H1 (cell line): ENCODE results near the gene BRD7. TPM values are rescaled to one million over a fixed set of nuclear protein-coding genes. Genes with fewer than 3 reads are reported as not detected.

Source experiments
- CTCF ChIA-PET: fragments of 300-600 bp; sonication (Branson Sonifier 250); formaldehyde crosslinking; loops from one replicate; lab custom pipeline; 2021; ENCODE audit not compliant: partially characterized antibody; lab: Charles Lee
- POLR2A ChIA-PET: fragments of 300-600 bp; sonication (Branson Sonifier 250); formaldehyde crosslinking; loops from one replicate; lab custom pipeline; 2021; ENCODE audit warnings: inconsistent platforms; ENCODE audit not compliant: partially characterized antibody; lab: Charles Lee
- DNase-seq, 2 experiments: peaks; one replicate each; pipeline versions ENCODE4 v3.0.0 to v3.0.0-alpha.2; 2010 to 2022; ENCODE audit warnings: low spot score in 2 of 2, low read depth in 1 of 2, mixed read lengths in 1 of 2
- FAIRE-seq: peaks from 2 replicates; lab custom pipeline; 2011; peaks lifted over from hg19 to GRCh38; lab: Jason Lieb, UNC
- H2AFZ ChIP-seq: 2 replicates; pipeline ENCODE4 v1.8.1; 2012; ENCODE audit warnings: low read length, inconsistent platforms
- H2AK5ac ChIP-seq: 2 replicates; pipeline ENCODE4 v1.6.1; 2013; ENCODE audit warnings: low read depth, low read length
- H2BK120ac ChIP-seq: replicated peaks from 2 replicates; pipeline ENCODE3; 2013; ENCODE audit warnings: low read depth, low read length, inconsistent platforms
- H2BK12ac ChIP-seq: 2 replicates; pipeline ENCODE4 v1.6.1; 2013; ENCODE audit warnings: low read depth, low read length
- H2BK15ac ChIP-seq: 2 replicates; pipeline ENCODE4 v1.6.1; 2013; ENCODE audit warnings: low read length
- H2BK20ac ChIP-seq: 2 replicates; pipeline ENCODE4 v1.6.1; 2013; ENCODE audit warnings: low read length
- H2BK5ac ChIP-seq: 2 replicates; pipeline ENCODE4 v1.6.1; 2013; ENCODE audit warnings: low read depth, low read length
- H3K14ac ChIP-seq: 2 replicates; pipeline ENCODE4 v1.6.1; 2013; ENCODE audit warnings: inconsistent platforms; ENCODE audit not compliant: insufficient read length
- H3K18ac ChIP-seq: 2 replicates; pipeline ENCODE4 v1.6.1; 2013; ENCODE audit warnings: low read length; ENCODE audit errors: extremely low read depth
- H3K23ac ChIP-seq: 2 replicates; pipeline ENCODE4 v1.6.1; 2013; ENCODE audit warnings: inconsistent platforms; ENCODE audit not compliant: insufficient read length
- H3K23me2 ChIP-seq: 2 replicates; pipeline ENCODE4 v1.6.1; 2013; ENCODE audit warnings: low read depth, low read length
- H3K27ac ChIP-seq: 2 replicates; pipeline ENCODE4 v1.6.1; 2011; ENCODE audit warnings: low read depth, low read length, inconsistent platforms
- H3K27me3 ChIP-seq, 4 experiments: replicated peaks in 1 of 4; 1 replicate in 1 of 4; 2 replicates in 3 of 4; pipeline versions ENCODE4 v1.6.1 to v1.8.1; 2011 to 2013; ENCODE audit warnings: low read length in 3 of 4, mild to moderate bottlenecking in 3 of 4, inconsistent platforms in 2 of 4, mixed read lengths in 2 of 4, moderate library complexity in 1 of 4; ENCODE audit not compliant: control insufficient read depth in 3 of 4, insufficient read depth in 3 of 4; ENCODE audit errors: extremely low read depth in 1 of 4
- H3K36me3 ChIP-seq, 4 experiments: 2 replicates each; pipeline versions ENCODE4 v1.6.1 to v1.8.1; 2011 to 2013; ENCODE audit warnings: mild to moderate bottlenecking in 4 of 4, low read length in 3 of 4, moderate library complexity in 2 of 4, control low read depth in 1 of 4, inconsistent platforms in 1 of 4; ENCODE audit not compliant: insufficient read depth in 4 of 4, control insufficient read depth in 2 of 4
- H3K4ac ChIP-seq: replicated peaks from 2 replicates; pipeline ENCODE3; 2013; ENCODE audit warnings: low read length, low read depth, mixed read lengths, inconsistent platforms; ENCODE audit not compliant: insufficient read length
- H3K4me1 ChIP-seq, 4 experiments: replicated peaks in 1 of 4; 1 replicate in 1 of 4; 2 replicates in 3 of 4; pipeline versions ENCODE4 v1.6.1 to v1.8.1; 2011 to 2013; ENCODE audit warnings: low read length in 3 of 4, inconsistent platforms in 2 of 4, mixed read lengths in 1 of 4; ENCODE audit not compliant: insufficient read depth in 4 of 4, control insufficient read depth in 3 of 4
- H3K4me2 ChIP-seq, 2 experiments: 2 replicates each; pipeline versions ENCODE4 v1.6.1 to v1.8.1; 2011 to 2013; ENCODE audit warnings: low read depth in 2 of 2, low read length in 2 of 2, control low read depth in 1 of 2, inconsistent platforms in 1 of 2, mild to moderate bottlenecking in 1 of 2; ENCODE audit not compliant: insufficient read depth in 1 of 2
- H3K4me3 ChIP-seq, 4 experiments: fragments of 200-600, 300-600 bp in 1 of 4; sonication (generic), shearing (Covaris generic), sonication (Bioruptor Twin) in 1 of 4; 2 replicates each; pipeline versions ENCODE4 v1.5.1 to v1.8.1; 2011 to 2016; ENCODE audit warnings: low read length in 4 of 4, low read depth in 3 of 4, control low read depth in 2 of 4, inconsistent platforms in 2 of 4, mild to moderate bottlenecking in 2 of 4, mixed read lengths in 1 of 4, moderate library complexity in 1 of 4; ENCODE audit not compliant: insufficient read depth in 2 of 4; ENCODE audit errors: extremely low read depth in 1 of 4
- H3K56ac ChIP-seq: replicated peaks from 2 replicates; pipeline ENCODE3; 2013; ENCODE audit warnings: low read depth, mild to moderate bottlenecking, mixed read lengths, low read length, inconsistent platforms; ENCODE audit not compliant: insufficient read length
- H3K79me1 ChIP-seq: 2 replicates; pipeline ENCODE4 v1.6.1; 2013; ENCODE audit warnings: low read depth, low read length, control low read depth
- H3K79me2 ChIP-seq, 2 experiments: 2 replicates each; pipeline versions ENCODE4 v1.6.1 to v1.8.1; 2012 to 2013; ENCODE audit warnings: low read length in 2 of 2, mild to moderate bottlenecking in 2 of 2, inconsistent platforms in 1 of 2; ENCODE audit not compliant: insufficient read depth in 2 of 2, control insufficient read depth in 1 of 2
- H3K9ac ChIP-seq, 4 experiments: replicated peaks in 1 of 4; 1 replicate in 1 of 4; 2 replicates in 3 of 4; pipeline versions ENCODE4 v1.6.1 to v1.8.1; 2011 to 2013; ENCODE audit warnings: low read depth in 3 of 4, low read length in 3 of 4, control low read depth in 2 of 4, mild to moderate bottlenecking in 2 of 4, moderate library complexity in 2 of 4, inconsistent platforms in 1 of 4; ENCODE audit errors: extremely low read depth in 1 of 4
- H3K9me3 ChIP-seq, 2 experiments: 2 replicates each; pipeline versions ENCODE4 v1.6.1 to v1.8.1; 2012 to 2013; ENCODE audit warnings: mild to moderate bottlenecking in 2 of 2, moderate library complexity in 2 of 2, control low read depth in 1 of 2, inconsistent platforms in 1 of 2, low read depth in 1 of 2, low read length in 1 of 2, mixed read lengths in 1 of 2; ENCODE audit not compliant: insufficient read depth in 2 of 2
- H4K20me1 ChIP-seq, 2 experiments: replicated peaks in 1 of 2; 2 replicates each; pipeline versions ENCODE3 to v1.8.1; 2011 to 2013; ENCODE audit warnings: inconsistent platforms in 2 of 2, low read length in 2 of 2, mild to moderate bottlenecking in 1 of 2; ENCODE audit not compliant: insufficient read depth in 2 of 2, control insufficient read depth in 1 of 2
- H4K5ac ChIP-seq: 2 replicates; pipeline ENCODE4 v1.6.1; 2013; ENCODE audit warnings: low read length, low read depth, mixed read lengths, inconsistent platforms; ENCODE audit not compliant: insufficient read length
- H4K8ac ChIP-seq: 2 replicates; pipeline ENCODE4 v1.8.0; 2013; ENCODE audit warnings: mild to moderate bottlenecking, moderate library complexity, low read length, inconsistent platforms; ENCODE audit not compliant: insufficient read depth; ENCODE audit errors: extremely low read depth
- H4K91ac ChIP-seq: replicated peaks from 2 replicates; pipeline ENCODE3; 2013; ENCODE audit warnings: low read length, mixed read lengths, inconsistent platforms; ENCODE audit not compliant: insufficient read length
- CTBP2 ChIP-seq: IDR thresholded peaks from 2 replicates; pipeline ENCODE4 v1.7.0; 2011; ENCODE audit warnings: borderline replicate concordance, mild to moderate bottlenecking, moderate library complexity, mixed read lengths, low read length; ENCODE audit not compliant: insufficient read depth, insufficient read length
- EP300 ChIP-seq, 2 experiments: IDR thresholded peaks; 1 replicate in 1 of 2; 2 replicates in 1 of 2; pipeline ENCODE4 v1.6.1; 2011 to 2012; ENCODE audit warnings: low read depth in 2 of 2, low read length in 2 of 2, mild to moderate bottlenecking in 2 of 2, borderline replicate concordance in 1 of 2, inconsistent platforms in 1 of 2, moderate library complexity in 1 of 2
- POLR2A ChIP-seq, 2 experiments: IDR thresholded peaks; 1 replicate in 1 of 2; 2 replicates in 1 of 2; pipeline ENCODE4 v1.6.1; 2011; ENCODE audit warnings: low read depth in 2 of 2, low read length in 2 of 2, mild to moderate bottlenecking in 2 of 2; ENCODE audit errors: control extremely low read depth in 1 of 2
- RFX5 ChIP-seq: IDR thresholded peaks from 2 replicates; pipeline ENCODE4 v1.6.1; 2011; ENCODE audit warnings: low read depth, low read length, improper control_type of control experiment, borderline replicate concordance
- SAP30 ChIP-seq: fragments of 300-600 bp; sonication (generic); IDR thresholded peaks from 2 replicates; pipeline ENCODE4 v1.7.1; 2012; ENCODE audit warnings: low read length, moderate library complexity, mild to moderate bottlenecking, inconsistent platforms; ENCODE audit not compliant: insufficient read depth, insufficient replicate concordance
- SIX5 ChIP-seq: IDR thresholded peaks from 2 replicates; pipeline ENCODE4 v1.6.1; 2011; ENCODE audit warnings: mild to moderate bottlenecking, low read depth, low read length
- SP1 ChIP-seq: IDR thresholded peaks from 2 replicates; pipeline ENCODE4 v1.6.1; 2011; ENCODE audit warnings: low read depth, low read length
- WGBS, 2 experiments: shearing (Covaris generic) in 1 of 2; methylation state at CpG; one replicate each; pipeline versions ENCODE4 v1.1.6 to v1.1.7; 2013 to 2015; ENCODE audit warnings: low lambda C conversion rate in 2 of 2, mixed read lengths in 2 of 2, inconsistent platforms in 1 of 2, low coverage in 1 of 2, missing lambda C conversion rate in 1 of 2; ENCODE audit not compliant: insufficient replicate concordance in 2 of 2, insufficient coverage in 1 of 2, insufficient read length in 1 of 2; ENCODE audit errors: extremely low coverage in 1 of 2, missing lambda C conversion rate in 1 of 2; 5-methylcytosine and 5-hydroxymethylcytosine counted together
- polyA plus RNA-seq, 7 experiments: library from polyadenylated mRNA; depleted of rRNA in 3 of 7; stranded (reverse) in 5 of 7; unstranded in 2 of 7; fragments of >200 nt in 5 of 7; fragments of 200-250 nt in 2 of 7; gene quantifications; 1 replicate in 5 of 7; 2 replicates in 1 of 7; 4 replicates in 1 of 7; pipeline versions ENCODE4 v1.2.1 to v1.2.3, GENCODE V29; 2011 to 2013; ENCODE audit warnings: missing spikeins in 2 of 7, mixed read lengths in 2 of 7
- total RNA-seq: library from RNA; stranded (reverse); fragmentation: NEBNext Ultra II Directional; extraction: Animal tissue kit (Norgen Biotek cat#: 25700); gene quantifications from 2 replicates; pipeline ENCODE4 v1.2.1, GENCODE V29; 2021
- TF ChIP-seq, protein P1 (sequence below): IDR thresholded peaks from 2 replicates; pipeline ENCODE4 v1.6.1; 2012; ENCODE audit warnings: low read length, inconsistent platforms
- TF ChIP-seq, protein P2 (sequence below): IDR thresholded peaks from 2 replicates; pipeline ENCODE4 v1.6.1; 2012; ENCODE audit warnings: inconsistent platforms

The BRD7 gene
- total and polyA plus RNA-seq, 2 of the 8 experiments (the other 6 are each of a cell fraction or from before 2014, with no cell fraction given) = 42.5 to 120 TPM

DNA sequence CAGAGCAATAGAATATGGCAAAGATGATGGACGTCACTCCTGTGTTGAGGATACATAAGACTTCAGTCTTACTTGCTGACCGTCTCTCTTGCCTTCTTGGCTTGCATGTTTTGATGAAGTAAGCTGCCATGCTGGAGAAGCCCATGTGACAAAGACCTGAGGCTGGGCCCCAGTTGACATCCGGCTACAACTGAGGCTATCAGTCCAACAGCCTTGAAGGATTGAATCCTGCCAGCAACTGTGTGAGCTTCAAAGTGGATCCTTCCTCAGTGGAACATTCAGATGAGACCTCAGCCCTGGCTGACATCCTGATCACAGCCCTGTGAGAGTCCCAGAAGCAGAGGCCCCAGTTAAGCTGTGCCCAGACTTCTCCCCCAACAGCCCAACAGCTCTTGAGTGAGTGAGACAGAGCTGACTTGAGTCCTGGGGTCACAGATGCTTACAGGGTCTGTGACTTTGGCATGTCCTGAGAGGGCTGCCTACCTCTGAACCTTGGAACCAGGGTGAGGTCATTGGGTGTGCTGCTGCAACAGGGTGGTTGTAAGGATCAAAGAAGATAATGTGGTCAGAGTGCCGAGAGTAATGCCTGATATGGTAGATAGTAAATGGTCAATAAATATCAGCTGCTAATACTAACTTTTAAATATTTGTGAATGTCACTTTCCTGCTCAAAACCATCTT, 2.4 kb upstream of the BRD7 start:
- DNase-seq = no peak
- Histone ChIP-seq H4K20me1 (no peaks in the 10 kb centered on the region), H3K18ac (no peak overlapping the region), H3K9ac (no peak overlapping the region), H3K79me2 (peaks cover 2 to 21% of the 10 kb centered on the region in 2 experiments; a peak in 3 of 4 replicates), H3K27me3 (no peaks in the 10 kb centered on the region), H3K9me3 (no peaks in the 10 kb centered on the region), H3K4me1 (peaks cover 0 to 6% (median 3%) of the 10 kb centered on the region in 4 experiments; a peak in 4 of 7 replicates), H2BK20ac (no peak overlapping the region), H3K4ac (no peak overlapping the region), H3K4me3 (no peak overlapping the region), H3K14ac (no peak overlapping the region), H2AK5ac (0 out of 2 replicates have a peak overlapping the region, but pooled peaks have one; percentile 24), H4K8ac (no peak overlapping the region), H2BK12ac (no peak overlapping the region), H4K91ac (no peak overlapping the region), H2BK120ac (no peak overlapping the region), H2BK5ac (no peak overlapping the region), H3K23ac (no peak overlapping the region), H4K5ac (no peak overlapping the region), H2BK15ac (0 out of 2 replicates have a peak overlapping the region, but pooled peaks have one; percentile 11), H3K56ac (no peak overlapping the region), H3K23me2 (peaks cover 4% of the 10 kb centered on the region; the same call in 1 of the 2 replicates), H3K79me1 (0 out of 2 replicates have a peak, but pooled peaks cover 3% of the 10 kb centered on the region), H2AFZ (no peak overlapping the region), H3K27ac (no peak overlapping the region), H3K4me2 (no peak overlapping the region), H3K36me3 (peaks cover 0 to 8% (median under 1%) of the 10 kb centered on the region in 4 experiments; a peak in 2 of 8 replicates)
- ChIA-PET CTCF (interaction anchor here (0.8 to 6.6 kb wide), 15 partner anchors 11 to 300 kb away, joined by 3 to 31 read pairs (median 7); no protein-coding TSS in a partner anchor), POLR2A (interaction anchor here (1.2 kb wide), 1 partner anchor 76 kb away, joined by 3 read pairs; no protein-coding TSS in a partner anchor)
- WGBS, 2 experiments = 89% methylated on average over 4 of the region's 4 CpGs; no CpG with 5 or more reads in 1 of the 2 experiments
- no peak for FAIRE-seq
- no peak for TF ChIP-seq EP300 (IDR thresholded peaks at IDR 0.05; ENCODE audit: borderline replicate concordance in 1 of 2, low read depth in 2 of 2, low read length in 2 of 2)
- TF ChIP-seq, protein P1, sequence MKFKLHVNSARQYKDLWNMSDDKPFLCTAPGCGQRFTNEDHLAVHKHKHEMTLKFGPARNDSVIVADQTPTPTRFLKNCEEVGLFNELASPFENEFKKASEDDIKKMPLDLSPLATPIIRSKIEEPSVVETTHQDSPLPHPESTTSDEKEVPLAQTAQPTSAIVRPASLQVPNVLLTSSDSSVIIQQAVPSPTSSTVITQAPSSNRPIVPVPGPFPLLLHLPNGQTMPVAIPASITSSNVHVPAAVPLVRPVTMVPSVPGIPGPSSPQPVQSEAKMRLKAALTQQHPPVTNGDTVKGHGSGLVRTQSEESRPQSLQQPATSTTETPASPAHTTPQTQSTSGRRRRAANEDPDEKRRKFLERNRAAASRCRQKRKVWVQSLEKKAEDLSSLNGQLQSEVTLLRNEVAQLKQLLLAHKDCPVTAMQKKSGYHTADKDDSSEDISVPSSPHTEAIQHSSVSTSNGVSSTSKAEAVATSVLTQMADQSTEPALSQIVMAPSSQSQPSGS = no peak
- TF ChIP-seq CTBP2 = no peak
- no peak for TF ChIP-seq POLR2A (IDR thresholded peaks at IDR 0.05; ENCODE audit: control extremely low read depth in 1 of 2, low read depth in 2 of 2, low read length in 2 of 2)
- TF ChIP-seq, protein P2, sequence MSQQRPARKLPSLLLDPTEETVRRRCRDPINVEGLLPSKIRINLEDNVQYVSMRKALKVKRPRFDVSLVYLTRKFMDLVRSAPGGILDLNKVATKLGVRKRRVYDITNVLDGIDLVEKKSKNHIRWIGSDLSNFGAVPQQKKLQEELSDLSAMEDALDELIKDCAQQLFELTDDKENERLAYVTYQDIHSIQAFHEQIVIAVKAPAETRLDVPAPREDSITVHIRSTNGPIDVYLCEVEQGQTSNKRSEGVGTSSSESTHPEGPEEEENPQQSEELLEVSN = no peak
- no peak for TF ChIP-seq SAP30
- TF ChIP-seq SIX5 = no peak
- TF ChIP-seq SP1 = no peak
- TF ChIP-seq RFX5 = no peak
